Raji (cell line): Measurements from ENCODE around the gene ARGLU1.

Source experiments
- POLR2A ChIP-seq: IDR thresholded peaks from 2 replicates; pipeline ENCODE4 v1.6.1; 2011; ENCODE audit warnings: low read depth, low read length, control low read depth; ENCODE audit not compliant: insufficient read depth

ARGLU1 gene

DNA sequence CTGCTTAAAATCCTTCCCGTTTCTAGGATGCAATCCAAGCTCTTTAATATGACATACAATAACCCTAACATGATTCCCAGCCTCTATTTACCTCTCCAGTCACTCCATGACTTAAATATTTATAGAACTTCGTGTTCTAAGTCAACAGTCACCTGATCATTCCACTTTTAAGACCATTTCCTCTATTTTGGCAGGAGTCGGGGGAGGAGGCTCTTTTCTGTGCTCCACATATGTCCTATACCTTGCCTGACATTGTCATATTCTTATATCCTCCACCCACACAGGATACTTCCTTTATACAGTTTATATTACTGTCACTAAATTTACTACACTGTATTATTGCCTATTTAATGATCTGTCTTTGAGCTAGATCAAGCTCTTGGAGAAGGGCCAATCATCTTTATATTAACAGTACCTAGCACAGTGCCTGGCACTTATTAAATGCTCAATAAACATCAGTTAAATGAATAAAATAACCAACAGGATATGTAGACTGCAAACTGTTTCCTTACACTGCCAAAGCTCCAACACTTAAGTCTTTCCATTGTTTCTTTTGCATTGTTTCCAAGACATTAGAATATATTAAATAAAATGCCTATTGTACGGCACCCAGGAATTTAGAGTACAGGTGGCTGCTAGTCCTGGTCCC, 2.7 kb downstream of the ARGLU1 start:
- TF ChIP-seq POLR2A: no peak

DNA sequence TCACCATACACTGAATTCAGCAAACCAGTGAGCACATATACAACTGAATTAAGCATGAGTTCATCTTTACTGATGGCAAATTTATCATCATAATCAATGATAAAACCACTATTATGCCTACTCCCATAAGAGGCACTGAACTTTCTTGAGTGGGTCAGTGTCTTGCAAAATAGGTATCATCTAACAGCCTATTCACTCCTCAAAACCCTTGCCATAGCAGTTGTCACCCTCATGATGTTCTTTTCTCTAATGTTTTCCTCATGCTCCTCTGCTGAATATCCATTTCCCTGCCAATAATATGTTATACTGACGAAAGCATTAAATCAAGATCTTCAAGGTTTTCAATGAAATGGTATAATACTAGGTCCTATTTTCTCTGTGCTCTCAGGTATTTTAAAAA, 5.6 kb downstream of the ARGLU1 start:
- no peak for TF ChIP-seq POLR2A

DNA sequence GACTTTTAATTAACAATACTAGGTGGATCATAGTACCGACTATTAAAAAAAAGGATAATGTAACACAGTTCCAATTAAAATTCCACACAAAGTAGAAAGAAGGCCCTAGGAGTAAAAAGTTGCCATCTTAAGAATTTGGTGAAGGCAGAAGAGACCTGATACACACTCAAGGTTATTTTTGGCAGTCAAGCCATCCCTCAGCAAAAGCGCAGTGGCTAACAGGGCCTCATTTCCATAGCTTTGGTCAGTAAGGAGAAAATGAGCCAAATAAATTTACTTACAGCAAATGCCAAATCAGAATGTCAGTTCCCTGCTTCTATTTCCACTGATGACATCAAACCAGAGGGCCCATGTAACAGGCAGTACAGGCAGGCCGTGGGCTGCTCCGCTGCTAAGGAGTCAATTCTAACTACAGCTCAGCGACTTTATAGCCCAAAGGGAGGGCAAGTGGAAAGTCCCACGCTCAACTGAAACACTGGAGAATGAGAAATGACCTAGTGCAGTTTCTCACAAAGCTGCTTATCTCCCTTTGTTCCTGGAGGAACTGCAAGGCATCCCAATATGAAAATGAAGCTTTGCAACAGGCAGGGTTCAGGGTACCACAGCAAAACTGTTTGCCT, 6.3 kb downstream of the ARGLU1 start:
- TF ChIP-seq POLR2A: no peak

DNA sequence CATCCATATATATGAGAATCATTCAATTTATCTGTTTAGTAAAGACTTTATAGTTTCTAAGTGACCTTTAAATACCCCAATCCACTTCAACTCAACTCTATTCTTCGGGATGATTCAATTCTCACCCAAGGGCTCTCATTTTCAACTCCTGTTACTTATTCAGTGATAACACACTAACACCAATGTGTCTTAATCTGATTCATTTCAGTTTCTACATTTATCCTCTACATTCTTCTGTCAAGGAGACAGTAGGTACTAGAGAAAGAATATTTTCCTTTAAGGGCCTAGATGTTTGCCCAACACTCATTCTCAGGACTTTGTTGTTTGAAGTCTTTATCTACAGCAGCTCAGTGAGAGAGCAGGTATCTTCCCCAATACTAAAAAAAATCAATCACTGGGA, 7.1 kb downstream of the ARGLU1 start:
- no peak for TF ChIP-seq POLR2A

DNA sequence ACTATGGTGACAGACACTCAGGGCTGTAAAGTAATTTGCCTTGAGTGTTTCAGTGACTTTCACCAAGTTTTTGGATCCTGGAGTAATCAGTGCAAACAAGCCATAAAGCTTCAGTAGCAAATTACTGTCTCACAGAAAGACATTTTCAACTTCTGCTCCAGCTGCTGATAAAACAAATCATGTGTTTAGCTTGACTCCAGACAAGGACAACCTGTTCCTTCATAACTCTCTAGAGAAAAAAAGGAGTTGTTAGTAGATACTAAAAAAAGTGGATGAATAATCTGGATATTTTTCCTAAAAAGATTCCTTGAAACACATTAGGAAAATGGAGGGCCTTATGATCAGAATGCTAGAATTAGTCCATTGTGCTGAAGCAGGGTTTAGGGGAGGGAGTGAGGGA, 9.4 kb downstream of the ARGLU1 start:
- TF ChIP-seq POLR2A: no peak

DNA sequence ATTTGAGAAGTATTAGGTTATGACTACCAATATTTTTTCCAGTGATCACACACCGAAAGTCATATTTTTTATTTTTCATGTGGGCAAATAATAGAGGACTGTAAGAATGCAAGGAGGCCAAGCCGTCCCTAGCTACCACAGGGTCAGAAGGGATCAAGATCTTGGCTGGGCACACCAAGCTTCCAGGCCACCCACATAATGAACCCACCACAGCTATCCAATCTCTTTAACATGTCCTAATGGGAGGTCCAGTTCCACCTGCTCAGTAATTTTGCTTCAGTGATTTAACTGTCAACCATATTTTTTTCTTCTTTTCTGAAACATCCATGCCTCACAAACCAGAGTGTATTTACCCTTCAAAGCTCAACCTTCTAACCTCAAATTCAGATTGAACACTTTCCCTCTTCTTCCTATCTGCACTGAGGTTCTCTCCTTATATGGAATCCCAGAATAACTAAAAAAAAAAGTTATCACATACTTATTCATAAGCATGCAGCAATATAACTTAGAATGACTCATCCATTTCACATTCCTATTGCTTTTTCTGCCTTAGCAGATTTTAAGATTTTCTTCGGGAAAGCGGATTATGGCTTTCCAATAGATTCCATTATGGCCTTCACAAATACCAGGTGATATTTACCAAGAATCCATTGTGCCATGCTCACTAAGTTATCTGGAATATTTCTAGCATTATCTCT, 12.2 kb downstream of the ARGLU1 start:
- TF ChIP-seq POLR2A: no peak

DNA sequence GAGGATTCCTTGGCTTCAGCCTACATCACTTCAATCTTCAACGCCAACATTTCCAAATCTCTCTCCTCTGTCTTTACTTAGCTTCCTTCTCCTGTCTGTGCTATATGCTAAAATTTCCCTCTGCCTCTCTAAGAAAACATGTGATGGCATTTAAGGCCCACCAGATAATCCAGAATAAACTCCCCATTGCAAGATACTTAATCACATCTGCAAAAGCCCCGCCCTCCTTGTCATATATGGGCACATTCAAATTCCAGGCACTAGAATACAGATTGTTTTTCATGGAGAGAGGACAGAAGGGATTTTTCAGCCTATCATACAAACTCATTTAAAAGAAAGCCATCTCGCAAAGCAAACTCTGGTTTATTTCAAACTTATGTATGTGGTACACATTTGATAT, 16.2 kb downstream of the ARGLU1 start:
- no peak for TF ChIP-seq POLR2A

DNA sequence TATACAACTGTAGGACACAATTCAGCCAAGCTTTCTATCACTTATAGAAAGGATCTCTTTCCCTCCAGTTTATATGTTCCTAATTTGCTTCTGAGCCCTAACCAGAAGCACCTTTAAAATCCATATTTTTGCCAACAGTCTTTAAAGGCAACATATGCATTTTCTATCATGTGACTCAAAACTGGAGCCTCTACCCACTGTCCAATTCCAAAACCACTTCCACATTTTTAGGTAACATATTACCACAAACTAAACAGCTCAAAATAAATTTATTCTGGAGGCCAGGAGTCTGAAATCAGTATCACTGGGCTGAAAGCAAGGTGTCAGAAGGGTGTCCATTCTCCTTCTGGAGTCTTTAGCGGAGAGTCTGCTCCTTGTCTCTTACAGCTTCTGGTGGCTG, 16.6 kb downstream of the ARGLU1 start:
- no peak for TF ChIP-seq POLR2A

DNA sequence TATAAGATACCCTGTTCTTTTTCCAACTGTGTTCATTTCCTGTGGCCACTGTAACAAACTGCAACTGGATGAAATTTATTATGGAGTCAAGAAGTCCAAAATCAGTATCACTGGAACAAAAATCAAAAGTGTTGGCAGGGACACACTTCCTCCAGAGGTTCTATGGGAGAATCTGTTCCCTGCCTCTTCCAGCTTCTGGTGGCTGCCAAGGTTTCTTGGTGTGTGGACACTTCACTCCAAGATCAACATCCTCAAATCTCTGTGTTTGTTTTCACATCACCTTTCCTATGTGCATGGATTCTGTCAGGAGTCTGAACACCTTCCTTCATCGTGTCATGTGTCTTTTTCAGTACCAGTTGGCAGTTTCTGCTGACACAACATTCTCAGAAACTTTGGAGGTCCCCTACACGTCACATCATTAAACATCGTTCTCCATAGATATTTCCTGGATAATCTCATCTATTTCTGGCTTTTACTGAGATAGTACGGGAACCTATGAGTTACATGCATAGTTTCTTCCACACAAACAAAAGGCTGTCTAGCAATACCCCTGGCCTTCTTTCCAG, 17.3 kb downstream of the ARGLU1 start:
- no peak for TF ChIP-seq POLR2A

DNA sequence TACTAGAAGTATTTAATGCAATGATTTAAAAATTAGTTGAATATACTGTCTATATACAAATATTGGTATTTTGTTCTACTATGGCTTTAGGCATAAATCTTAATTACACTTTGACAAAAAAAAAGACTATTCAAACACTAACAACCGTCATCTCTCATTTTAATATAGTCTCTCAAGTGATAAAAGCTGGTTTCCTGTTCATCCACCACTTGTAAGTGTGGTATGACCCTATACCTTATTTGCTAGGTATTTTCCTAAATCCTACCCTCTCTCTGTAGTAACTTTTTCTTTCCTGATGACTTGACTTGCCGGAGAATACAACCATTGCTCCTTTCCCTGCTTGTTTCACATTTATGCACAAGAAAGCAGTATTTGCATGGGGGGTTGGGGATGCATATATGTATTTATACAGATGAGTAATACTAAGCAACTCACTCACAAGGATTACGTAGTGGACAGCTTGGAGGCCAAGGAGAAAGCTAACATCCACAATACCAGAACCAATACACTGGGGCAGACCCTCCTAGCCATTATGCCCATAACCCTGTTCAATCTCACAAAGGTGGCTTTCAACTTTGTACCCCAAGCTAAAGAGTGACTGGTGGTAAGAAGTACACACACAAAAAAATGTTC, 19.8 kb downstream of the ARGLU1 start:
- no peak for TF ChIP-seq POLR2A

DNA sequence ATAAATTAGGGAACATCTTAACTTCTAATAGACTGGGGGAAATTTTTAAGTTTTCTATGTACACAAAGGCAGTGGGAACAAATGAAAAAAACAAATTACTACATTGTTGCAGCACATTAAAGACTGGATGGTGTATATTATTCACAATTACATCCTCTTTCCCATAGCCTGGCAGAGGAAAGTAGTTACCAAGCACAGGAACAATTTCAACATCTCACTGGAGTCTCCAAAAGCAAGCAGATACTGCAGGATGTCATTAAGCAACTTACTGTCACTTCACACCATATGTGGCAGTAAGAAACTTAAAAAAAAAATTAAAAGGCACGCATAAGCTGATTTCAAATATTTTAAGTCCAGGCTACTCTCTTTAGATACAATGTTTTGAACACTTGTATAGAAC, 26.1 kb downstream of the ARGLU1 start:
- TF ChIP-seq POLR2A: no peak

DNA sequence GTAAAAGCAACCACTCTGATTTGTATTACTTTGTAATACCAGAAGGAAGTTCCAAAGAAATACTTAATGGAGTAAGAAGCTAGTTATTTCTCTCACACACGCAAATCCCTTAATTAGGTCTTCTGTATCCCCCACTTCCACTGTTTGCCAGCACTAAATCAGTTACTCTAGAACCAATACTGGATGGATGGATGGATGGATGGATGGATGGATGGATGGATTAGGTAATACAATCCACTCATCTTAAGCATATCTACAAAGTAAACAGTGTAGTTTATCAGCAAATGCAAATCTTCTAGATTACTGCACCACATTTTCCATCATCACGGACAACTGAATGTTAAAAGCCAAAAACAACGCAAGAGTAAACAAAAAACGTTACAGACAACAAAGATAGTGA, 27.3 kb downstream of the ARGLU1 start:
- TF ChIP-seq POLR2A: no peak

DNA sequence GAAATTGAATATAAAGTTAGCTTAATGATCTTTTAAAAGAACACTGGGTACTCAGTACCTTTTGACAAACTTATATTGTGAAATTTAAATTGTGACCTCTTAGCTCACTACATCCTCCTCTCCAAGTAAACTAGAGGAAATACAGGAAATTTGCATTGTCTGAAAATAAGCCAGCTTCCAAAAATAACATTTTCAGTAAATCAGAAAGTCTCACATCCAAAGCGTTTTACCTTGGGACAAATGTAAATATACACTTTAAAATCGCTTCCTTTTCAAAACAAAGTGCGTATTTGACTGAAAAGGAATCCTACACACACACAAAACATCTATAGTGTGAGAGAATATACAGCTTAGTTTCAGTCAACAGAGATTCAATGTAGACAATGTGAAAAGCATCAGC, 30.4 kb downstream of the ARGLU1 start:
- TF ChIP-seq POLR2A: no peak

DNA sequence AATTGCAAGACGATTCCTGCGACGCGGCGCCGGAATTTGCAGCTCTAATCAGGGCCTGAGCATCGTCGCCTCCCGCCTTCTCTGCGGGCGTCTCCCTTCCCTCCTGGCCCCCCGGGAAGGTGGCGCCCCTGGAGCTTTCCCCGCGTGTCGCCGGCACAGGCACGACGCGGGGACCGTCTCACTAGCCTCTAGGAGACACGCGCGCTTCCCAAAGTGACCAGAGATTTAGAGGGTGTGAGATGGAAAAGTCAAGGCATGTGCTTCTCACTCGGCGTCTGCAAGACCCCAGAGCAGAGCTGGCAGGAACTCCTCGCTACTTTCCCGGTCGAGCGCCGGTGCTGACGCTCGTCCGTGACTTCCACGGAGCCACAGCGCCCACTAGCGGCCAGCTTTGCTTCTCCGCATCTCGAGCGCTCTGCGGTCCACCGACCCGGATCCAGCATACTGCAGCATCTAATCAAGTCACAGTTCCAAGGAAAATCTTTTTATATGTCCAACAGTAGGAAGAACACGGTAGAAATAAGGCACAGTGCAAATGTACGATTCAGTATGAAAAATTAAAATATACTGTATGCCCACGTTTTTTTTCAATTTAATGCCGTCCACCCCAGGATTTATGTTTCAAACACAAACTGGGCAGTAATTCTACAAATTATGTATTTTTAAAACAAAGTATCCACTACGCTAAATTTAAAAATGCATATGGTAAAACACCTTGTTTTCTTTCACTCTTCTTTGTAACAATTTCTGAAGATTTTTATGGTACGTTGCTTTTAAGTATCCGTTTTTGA, 31.5 kb downstream of the ARGLU1 start:
- no peak for TF ChIP-seq POLR2A
